Eye (tissue), 1 donor: Measurements from ENCODE around the gene TPRG1L.
A peak's percentile ranks its signal among the peaks of the same experiment; 100 is the strongest.

ENCODE experiments used
- DNase-seq: peaks from one replicate; pipeline ENCODE4 v3.0.0-alpha.2; 2015

Gene TPRG1L

GRCh38 chr1:3649342-3650247 lies 24.8 kb downstream of the TPRG1L start, which contains the start of gene WRAP73:
Gene WRAP73 (minus strand): TSS chr1:3650103. CDS start chr1:3649999, 104 bp downstream.
- peak; percentile 96 for DNase-seq

DNA sequence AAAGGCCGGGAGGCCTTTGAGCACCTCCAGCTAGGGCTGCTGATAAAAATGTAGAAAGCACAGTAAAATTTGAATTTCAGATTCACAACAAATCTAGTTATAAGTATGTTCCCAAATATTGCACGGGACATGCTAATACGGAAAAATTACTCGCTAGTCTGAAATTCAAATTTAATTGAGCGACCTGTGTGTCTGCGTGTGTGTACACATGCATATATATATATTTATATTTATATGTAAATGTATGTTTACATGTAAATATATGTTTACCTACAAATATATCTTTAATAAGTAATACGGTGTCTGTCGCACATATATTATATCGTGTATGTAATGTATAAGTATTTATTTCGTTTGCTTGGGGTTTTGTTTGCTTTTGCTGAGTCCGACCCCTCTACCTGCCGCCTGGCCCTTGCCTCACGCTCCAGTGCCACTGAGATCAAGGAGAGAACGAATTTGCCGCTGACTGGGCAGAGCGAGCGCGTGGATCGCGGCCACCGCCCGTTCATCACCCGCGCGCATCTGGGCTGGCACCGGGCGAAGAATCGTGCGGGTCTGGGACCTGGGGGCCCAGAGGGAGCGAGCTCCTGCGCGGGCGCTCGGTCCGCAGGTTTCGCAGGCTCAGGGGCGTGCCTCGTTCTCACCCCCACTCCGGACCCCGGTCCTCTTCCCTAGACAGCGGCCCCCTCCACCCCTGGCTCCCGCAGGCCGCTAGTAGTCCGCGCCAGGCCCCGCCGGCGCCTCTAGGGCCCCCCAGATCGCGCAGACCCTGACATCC lies 25.6 kb downstream of the TPRG1L start:
- DNase-seq: peak; percentile 46

- DNase-seq: peak; percentile 53
Observed at GRCh38 chr1:3651026-3651929, 26.5 kb downstream of the TPRG1L start.

DNA sequence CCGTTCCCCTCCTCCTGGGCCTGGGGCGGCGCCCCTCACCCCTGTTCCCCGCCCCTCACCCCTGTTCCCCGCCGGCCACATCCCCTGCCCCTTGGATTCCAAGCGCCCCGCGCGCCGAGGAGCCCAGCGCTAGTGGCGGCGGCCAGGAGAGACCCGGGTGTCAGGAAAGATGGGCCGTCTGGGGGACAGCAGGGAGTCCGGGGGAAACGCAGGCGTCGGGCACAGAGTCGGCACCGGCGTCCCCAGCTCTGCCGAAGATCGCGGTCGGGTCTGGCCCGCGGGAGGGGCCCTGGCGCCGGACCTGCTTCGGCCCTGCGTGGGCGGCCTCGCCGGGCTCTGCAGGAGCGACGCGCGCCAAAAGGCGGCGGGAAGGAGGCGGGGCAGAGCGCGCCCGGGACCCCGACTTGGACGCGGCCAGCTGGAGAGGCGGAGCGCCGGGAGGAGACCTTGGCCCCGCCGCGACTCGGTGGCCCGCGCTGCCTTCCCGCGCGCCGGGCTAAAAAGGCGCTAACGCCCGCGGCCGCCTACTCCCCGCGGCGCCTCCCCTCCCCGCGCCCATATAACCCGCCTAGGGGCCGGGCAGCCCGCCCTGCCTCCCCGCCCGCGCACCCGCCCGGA lies 27.2 kb downstream of the TPRG1L start, which contains the start of gene TP73:
TSS of gene TP73 (plus strand) at position 587 of the 618 bp plus-strand sequence. CDS start 29,850 bp downstream, outside the sequence.
- peak; percentile 60 for DNase-seq

DNA sequence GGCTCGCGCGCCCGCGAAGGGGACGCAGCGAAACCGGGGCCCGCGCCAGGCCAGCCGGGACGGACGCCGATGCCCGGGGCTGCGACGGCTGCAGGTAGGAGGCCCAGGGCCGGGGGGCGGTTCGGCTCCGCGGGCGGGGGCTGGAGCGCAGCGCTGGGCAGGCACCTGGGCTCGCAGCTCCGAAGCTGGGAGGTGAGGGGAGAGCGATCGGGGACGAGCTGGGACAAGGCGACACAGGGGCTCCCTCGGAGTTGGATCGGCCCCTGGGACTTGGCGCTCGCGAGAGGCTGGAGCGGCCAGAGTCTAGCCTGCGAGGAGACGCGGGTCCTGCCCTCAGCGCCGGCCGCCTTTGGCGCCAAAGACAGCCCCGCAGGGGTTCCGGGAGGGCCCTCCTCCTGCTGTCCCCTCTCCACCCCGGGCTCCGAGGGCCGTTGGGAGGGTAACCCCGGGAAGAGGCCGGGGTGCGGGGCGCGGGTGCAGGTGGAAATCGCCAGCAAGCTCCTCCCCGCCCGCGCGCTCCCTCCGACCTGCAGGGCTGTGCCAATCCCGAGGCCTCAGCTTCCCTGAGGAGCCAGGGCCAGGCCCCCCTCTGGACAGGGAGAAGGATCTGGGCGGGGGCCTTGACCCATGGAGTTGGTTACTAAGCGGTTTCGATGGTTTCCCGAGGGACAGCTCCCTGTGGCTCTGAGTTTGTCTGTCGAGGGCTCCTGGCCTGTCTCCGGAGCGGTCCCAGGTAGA lies 27.9 kb downstream of the TPRG1L start:
- DNase-seq: peak; percentile 45

- no peak for DNase-seq
Observed at GRCh38 chr1:3653286-3653618, 28.4 kb downstream of the TPRG1L start.

- no peak for DNase-seq
Observed at GRCh38 chr1:3654549-3655281, 29.9 kb downstream of the TPRG1L start.

DNA sequence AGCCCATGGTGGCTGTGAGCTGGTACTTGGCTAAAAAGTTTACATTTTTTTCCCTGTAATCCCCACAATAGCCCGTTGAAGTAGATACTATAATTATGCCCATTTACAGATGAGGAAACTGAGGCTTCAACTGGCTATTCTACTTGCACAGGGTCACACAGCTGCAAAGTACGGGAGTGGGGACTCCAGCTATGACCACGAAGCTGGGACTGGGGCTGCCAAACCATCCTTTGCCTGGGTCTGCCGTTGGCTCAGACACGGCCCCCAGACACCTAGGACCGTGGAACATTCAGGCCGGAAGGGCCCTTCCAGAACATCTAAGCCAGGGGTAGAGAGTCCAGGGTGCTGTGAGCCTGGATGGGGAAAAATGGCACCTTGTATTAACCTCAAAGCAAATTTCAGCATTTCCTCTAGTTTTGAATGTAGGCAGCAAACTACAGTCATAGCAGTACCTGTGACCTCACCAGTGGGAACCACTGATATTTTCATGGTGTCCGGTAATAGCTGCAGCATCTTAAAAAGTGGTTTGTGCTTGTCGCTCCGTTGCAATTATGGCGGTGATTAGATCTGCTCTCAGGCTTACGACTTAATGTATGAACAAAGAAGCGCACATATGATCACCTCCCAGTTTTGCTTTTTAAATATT lies 31.8 kb downstream of the TPRG1L start:
- DNase-seq: no peak

DNA sequence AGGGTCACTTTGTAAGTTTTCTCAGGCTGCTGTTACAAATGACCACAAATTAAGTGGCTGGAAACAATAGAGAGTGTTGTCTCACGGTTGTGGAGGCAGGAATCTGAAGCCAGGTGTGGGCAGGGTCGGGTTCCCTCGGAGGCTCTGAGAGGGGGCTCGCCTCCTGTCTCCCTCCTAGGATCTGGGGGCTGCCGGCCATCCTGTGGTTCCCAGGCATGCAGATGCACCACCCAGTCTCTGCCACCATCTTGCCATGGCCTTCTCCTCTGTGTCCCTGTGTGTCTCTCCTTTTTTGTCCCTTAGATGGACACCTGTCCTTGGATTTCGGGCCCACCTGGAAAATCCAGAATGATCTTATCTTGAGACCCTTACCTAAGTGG lies 32.3 kb downstream of the TPRG1L start:
- no peak for DNase-seq

DNA sequence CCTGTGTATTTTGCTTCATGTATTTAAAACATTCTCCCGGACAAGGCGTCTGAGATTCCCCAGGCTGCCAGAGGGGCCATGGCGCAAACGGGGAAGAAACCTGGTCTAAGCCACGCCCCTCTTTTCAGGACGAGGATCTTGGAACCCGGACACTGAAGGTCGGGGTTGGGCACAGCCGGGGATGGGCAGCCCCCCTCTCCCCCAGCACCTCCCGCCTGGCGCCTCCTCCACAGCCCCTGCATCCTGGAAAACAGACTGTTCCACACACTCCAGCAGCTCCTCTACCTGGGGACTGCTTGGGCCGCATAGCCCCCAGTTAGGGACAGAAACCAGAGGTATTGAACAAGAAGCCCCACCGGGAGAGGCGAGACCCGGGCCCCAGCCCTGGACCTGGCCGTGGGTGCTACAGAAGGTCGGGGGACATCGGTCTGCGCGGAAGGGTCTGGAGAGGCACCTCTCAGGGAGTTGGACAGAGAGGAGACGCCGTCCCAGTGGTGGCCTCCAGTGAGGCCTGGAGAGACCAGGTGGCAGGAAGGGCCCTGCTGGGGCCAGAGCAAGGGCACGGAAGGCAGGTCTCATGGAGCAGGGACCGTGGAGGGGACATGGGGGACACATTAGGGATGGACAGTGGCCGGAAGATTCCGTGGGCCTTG lies 32.9 kb downstream of the TPRG1L start:
- no peak for DNase-seq

DNA sequence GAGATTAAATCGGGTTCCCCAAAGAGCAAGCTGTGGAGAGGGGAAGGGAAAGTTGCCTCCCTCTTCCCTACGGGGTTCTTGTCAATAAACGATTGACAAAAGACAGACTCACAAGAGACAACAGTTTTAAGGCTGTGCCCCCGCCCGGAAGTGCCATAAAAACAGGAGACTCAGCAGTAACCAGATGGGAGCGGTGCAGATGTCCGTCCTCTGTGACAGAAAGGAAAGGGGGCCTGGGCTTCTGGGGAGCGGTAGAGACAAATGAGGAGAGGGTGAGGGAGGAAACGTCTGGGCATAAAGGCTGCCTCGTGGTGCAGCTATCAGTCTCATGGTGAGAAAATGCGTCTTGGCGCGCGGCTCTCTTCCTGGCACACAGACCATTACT lies 33.4 kb downstream of the TPRG1L start:
- DNase-seq: no peak

- no peak for DNase-seq
Observed at GRCh38 chr1:3659093-3659492, 34.3 kb downstream of the TPRG1L start.

DNA sequence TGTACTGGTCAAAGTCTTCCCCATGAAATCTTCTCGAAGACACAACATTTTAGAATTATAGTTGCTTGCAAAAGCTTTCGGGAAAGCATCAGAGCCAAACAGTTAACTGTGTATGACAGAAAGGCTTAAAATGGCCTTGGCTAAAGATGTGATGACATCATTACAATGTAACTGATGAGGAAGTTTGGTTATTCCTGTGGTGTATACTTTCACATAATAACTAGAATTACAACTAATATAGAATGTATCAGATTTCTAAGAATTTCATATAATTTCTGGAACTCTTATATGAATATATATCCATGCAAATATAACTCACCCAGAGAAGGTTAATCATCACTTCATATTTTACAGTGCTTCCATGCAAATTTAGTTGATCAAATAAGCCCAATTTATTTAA lies 35.9 kb downstream of the TPRG1L start:
- no peak for DNase-seq

GRCh38 chr1:3661631-3662030 lies 36.8 kb downstream of the TPRG1L start:
- no peak for DNase-seq

DNA sequence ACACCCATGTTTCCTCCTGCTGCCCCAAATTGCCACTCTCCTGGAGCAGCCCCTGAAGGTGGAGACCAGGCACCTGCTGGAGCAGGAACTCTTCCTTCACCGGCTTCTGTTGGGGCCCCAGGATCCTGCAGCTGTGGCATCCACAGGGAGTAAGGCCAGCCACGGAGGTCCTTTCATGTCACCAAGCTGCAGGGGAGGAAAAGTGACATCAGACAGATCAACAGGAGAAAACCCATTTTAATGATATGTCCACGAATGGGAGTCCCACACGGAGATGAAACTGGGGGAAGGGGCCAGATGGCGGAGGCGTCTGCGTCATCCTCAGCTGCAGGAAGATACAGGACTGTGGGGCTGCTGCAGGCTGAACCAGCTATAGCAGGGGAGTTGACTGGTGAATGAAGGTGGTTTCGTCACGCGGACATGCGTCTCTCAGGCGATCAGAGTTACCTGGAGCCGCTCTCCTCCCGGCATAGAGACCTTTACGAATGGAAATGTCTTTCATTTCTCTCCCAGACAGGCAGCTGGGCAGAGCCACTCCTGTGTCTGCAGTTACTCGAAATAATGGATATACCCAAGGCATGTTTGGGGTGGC lies 37.4 kb downstream of the TPRG1L start:
- no peak for DNase-seq

GRCh38 chr1:3663999-3664699 lies 39.3 kb downstream of the TPRG1L start:
- no peak for DNase-seq

GRCh38 chr1:3664700-3665375 lies 40.0 kb downstream of the TPRG1L start:
- DNase-seq: no peak

DNA sequence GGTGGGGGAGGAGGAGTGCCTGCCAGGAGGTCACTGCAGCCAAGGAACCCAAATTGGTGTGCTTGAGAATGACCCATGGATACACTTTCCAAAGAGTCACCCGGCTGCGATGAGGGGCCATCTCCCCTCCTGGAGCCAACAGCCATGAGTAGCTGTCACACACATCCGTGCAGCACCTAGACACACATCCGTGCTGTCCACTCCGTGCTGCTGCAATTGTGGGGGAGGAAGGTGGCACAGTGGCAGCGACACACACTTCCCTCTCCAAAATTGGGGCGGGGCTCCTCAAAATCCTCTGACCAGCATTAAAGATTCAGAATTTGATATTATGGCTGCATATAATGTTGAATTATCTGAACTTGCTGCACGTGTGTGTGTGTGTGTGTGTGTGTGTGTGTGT lies 43.3 kb downstream of the TPRG1L start:
- DNase-seq: no peak
